Right lobe of liver (tissue), 4 donors: ENCODE measurements around the gene HPS1.

ENCODE experiments used
- CTCF ChIP-seq, 4 donors: fragments of 200-600 bp in 3 of 4; fragments of 450-650 bp in 1 of 4; IDR thresholded peaks; one replicate each; pipeline versions ENCODE4 v1.5.1 to v1.8.0; 2016 to 2022; ENCODE audit warnings: antibody characterized with exemption in 4 of 4, mild to moderate bottlenecking in 2 of 4
- POLR2A ChIP-seq: fragments of 450-650 bp; IDR thresholded peaks from one replicate; pipeline ENCODE4 v1.6.1; 2017; ENCODE audit warnings: antibody characterized with exemption, mild to moderate bottlenecking
- donor health status: DM: no; HTN: no; CAD: no.
- donor health status: DM: no; HTN: no; CAD: no.
- donor health status: DM: no; HTN: yes; CAD: no.

DNA sequence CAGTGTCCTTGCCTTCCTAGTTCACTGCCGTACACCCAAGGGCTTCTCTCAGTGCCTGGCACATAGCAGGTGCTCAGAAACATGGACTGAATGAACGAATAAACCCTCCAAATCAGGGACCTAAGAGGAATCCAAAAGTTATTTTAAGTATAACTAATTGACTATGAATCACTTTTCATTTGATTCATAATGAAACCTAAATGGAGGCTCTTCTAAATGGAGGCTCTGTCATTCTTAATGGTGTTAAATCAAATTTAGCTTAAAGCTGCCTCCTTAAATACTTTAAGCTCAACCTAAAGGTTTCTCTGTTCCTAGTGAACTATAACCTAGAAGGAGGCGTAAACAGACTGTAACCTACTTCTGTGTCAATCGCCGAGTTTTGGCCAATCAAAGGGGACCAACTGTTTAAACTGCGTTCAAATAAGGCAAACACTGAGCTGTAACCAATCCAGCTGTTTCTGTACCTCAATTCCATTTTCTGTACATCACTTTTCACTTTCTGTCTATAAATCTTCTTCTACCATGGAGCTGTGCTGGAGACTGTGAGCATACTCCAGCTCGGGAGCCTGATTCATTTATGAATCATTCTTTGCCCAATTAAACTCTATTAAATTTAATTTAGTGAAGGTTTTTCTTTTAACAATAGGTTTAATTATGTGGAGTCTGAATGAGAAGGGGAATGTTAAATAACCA is 42.8 kb downstream of the HPS1 start:
- TF ChIP-seq CTCF (IDR thresholded peaks at IDR 0.05) (no peak), POLR2A (no peak)
